ENCODE data around the gene KIR3DL1.
"Not testable (repeated sequence)": the region's sequence is repeated elsewhere in the genome, so short reads cannot be mapped to it uniquely, and the experiment has no call there.

Gene KIR3DL1

GRCh38 chr19:54816251-54816650 is at the start of gene KIR3DL1:
KIR3DL1 (plus strand) TSS chr19:54816468.
- DNase-seq (ENCODE audit: low read depth); H3K4me3 ChIP-seq (ENCODE audit: low read length): not testable (repeated sequence)

- DNase-seq (ENCODE audit: low read depth); H3K4me3 ChIP-seq (ENCODE audit: low read length): not testable (repeated sequence)
These were observed 46.6 kb upstream of the KIR3DL1 start, which contains the start of gene KIR2DL1 for GRCh38 chr19:54769646-54770045. KIR2DL1 (plus strand) TSS chr19:54769793; CDS start chr19:54769851, 58 bp downstream.

DNA sequence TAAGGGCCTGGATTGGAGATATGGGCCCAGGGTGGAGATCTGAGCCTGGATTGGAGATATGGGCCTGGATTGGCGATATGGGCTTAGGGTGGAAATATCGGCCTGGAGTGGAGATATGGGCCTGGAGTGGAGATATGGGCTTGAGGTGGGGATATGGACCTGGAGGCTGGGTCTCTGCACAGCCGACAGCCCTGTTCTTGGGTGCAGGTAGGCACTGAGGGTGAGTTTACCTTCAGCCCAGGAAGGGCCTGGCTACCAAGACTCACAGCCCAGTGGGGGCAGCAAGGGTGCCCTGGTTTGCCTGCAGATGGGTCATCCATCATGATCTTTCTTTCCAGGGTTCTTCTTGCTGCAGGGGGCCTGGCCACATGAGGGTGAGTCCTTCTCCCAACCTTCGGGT is 45.8 kb upstream of the KIR3DL1 start:
- not testable (repeated sequence) for DNase-seq (ENCODE audit: low read depth); H3K4me3 ChIP-seq (ENCODE audit: low read length)

DNA sequence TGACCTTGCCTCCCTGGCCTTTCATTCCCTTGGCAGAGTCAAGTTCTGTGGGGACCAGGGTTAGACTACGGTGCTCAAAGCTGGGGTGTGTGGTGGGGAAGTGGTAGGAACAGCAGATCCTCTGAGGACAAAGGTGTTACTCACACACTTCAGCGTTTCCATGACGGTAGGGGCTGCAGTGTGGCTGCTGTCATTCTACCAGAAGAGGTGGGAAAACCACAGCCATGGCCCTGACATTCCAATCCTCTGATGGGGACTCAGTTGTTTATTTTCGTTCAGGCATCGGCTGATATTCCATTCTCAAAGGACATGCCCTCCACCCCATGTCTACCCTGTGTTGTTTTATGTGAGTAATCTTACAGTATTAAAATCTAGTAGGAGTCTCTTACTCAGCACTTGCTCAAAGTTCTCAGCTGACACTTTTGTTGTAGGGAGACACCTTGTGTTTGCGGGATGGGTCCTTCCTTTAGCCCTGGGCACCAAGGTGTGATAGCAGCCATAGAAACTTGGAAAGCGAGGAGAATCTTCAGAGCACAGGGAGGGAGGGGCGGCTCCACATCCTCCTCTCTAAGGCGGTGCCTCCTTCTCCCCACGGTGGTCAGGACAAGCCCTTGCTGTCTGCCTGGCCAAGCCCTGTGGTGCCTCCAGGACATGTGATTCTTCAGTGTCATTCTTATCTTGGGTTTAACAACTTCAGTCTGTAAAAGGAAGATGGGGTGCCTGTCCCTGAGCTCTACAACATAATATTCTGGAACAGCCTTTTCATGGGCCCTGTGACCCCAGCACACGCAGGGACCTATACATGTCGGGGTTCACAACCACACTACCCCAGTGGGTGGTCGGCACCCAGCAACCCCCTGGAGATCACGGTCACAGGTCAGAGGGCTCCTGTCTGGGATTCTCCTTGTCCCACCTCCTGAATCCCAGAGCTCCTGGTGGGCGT is 45.0 kb upstream of the KIR3DL1 start:
- H3K4me3 ChIP-seq (ENCODE audit: low read length); DNase-seq (ENCODE audit: low read depth): not testable (repeated sequence)

GRCh38 chr19:54772666-54773065 is 43.6 kb upstream of the KIR3DL1 start:
- DNase-seq (ENCODE audit: low read depth); H3K4me3 ChIP-seq (ENCODE audit: low read length): not testable (repeated sequence)

GRCh38 chr19:54775095-54775815 is 41.0 kb upstream of the KIR3DL1 start:
- not testable (repeated sequence) for H3K4me3 ChIP-seq (ENCODE audit: low read length); DNase-seq (ENCODE audit: low read depth)

- DNase-seq (ENCODE audit: low read depth); H3K4me3 ChIP-seq (ENCODE audit: low read length): not testable (repeated sequence)
These were observed 40.4 kb upstream of the KIR3DL1 start for GRCh38 chr19:54775830-54776229.

DNA sequence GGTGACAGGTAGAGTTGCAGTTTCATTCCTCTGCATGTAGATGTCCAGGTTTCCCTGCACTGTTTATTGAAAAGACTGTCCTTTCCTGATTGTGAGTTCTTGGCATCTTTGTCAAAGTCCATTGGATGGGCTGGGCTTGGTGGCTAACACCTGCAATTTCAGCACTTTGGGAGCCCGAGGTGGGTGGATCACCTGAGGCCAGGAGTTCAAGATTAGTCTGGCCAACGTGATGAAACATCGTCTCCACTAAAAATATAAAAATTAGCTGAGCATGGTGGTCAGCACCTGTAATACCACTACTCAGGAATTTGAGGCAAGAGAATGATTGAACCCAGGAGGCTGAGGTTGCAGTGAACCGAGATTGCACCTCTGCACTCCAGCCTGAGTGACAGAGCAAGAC is 38.4 kb upstream of the KIR3DL1 start:
- not testable (repeated sequence) for H3K4me3 ChIP-seq (ENCODE audit: low read length); DNase-seq (ENCODE audit: low read depth)

GRCh38 chr19:54778896-54779295 is 37.4 kb upstream of the KIR3DL1 start:
- not testable (repeated sequence) for H3K4me3 ChIP-seq (ENCODE audit: low read length); DNase-seq (ENCODE audit: low read depth)

DNA sequence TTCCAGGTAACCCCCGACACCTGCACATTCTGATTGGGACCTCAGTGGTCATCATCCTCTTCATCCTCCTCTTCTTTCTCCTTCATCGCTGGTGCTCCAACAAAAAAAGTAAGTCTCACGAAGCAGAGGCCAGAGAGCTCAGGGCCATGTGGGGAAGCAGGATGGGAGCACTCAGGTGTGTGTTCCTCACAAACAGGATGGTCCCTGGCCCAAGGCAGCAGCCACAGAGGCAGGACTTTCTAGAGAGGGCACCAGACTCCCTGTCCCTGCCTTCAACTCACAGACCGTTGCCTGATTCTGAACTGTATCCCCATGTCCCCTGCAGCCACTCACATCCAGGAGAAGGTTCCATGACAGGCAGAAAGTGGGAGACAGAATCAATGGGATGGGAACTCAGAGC is 33.4 kb upstream of the KIR3DL1 start:
- not testable (repeated sequence) for DNase-seq (ENCODE audit: low read depth); H3K4me3 ChIP-seq (ENCODE audit: low read length)

DNA sequence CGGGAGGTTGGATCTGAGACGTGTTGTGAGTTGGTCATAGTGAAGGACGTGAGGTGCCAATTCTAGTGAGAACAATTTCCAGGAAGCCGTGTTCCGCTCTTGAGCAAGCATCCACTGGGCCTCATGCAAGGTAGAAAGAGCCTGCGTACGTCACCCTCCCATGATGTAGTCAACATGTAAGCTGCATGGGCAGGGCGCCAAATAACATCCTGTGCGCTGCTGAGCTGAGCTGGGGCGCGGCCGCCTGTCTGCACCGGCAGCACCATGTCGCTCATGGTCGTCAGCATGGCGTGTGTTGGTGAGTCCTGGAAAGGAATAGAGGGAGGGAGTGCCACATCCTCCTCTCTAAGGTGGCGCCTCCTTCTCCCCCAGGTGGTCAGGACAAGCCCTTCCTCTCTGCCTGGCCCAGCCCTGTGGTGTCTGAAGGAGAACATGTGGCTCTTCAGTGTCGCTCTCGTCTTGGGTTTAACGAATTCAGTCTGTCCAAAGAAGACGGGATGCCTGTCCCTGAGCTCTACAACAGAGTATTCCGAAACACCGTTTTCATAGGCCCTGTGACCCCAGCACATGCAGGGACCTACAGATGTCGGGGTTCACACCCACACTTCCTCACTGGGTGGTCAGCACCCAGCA is 30.1 kb upstream of the KIR3DL1 start:
- DNase-seq (ENCODE audit: low read depth); H3K4me3 ChIP-seq (ENCODE audit: low read length): not testable (repeated sequence)

DNA sequence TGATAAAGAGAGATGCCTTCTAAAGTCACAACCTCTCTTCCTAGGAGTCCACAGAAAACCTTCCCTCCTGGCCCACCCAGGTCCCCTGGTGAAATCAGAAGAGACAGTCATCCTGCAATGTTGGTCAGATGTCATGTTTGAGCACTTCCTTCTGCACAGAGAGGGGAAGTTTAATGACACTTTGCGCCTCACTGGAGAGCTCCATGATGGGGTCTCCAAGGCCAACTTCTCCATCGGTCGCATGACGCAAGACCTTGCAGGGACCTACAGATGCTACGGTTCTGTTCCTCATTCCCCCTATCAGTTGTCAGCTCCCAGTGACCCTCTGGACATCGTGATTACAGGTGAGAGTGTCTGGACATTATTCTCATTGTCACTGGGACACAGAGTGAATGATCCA is 28.1 kb upstream of the KIR3DL1 start:
- not testable (repeated sequence) for DNase-seq (ENCODE audit: low read depth); H3K4me3 ChIP-seq (ENCODE audit: low read length)

DNA sequence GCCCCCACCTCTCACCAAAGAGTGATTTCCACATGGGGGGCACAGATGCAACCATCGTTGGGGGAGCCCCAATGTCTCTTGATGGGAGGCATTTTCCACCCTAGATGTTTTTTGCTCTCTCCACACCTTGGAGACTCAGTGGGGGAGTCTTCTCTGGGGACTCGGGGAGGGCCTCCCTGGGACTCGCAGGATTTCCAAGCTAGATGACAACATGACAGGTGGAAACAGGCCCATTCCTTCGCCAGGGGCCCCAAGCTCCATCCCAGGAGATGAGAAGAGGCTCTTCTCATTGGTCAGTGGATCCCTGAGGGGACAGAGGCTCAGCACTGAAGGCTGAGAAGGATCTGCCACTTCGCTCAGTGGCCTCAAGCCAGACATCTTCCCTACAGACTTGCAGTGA is 25.6 kb upstream of the KIR3DL1 start:
- no peak overlapping the region for H3K4me3 ChIP-seq (ENCODE audit: low read length)
- DNase-seq (ENCODE audit: low read depth), result no peak
- TF ChIP-seq, protein P1, sequence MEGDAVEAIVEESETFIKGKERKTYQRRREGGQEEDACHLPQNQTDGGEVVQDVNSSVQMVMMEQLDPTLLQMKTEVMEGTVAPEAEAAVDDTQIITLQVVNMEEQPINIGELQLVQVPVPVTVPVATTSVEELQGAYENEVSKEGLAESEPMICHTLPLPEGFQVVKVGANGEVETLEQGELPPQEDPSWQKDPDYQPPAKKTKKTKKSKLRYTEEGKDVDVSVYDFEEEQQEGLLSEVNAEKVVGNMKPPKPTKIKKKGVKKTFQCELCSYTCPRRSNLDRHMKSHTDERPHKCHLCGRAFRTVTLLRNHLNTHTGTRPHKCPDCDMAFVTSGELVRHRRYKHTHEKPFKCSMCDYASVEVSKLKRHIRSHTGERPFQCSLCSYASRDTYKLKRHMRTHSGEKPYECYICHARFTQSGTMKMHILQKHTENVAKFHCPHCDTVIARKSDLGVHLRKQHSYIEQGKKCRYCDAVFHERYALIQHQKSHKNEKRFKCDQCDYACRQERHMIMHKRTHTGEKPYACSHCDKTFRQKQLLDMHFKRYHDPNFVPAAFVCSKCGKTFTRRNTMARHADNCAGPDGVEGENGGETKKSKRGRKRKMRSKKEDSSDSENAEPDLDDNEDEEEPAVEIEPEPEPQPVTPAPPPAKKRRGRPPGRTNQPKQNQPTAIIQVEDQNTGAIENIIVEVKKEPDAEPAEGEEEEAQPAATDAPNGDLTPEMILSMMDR (conservative IDR thresholded peaks at IDR 0.05; ENCODE audit: low read depth, low read length), result no peak

Data from retinal pigment epithelial cell (primary cell).